ENCODE results near the gene BNC2. TPM values are rescaled to one million over a fixed set of nuclear protein-coding genes. Genes with fewer than 3 reads are reported as not detected.

BNC2 gene
- total RNA-seq, 1 experiment from 2014 or later = 11.7 TPM

DNA sequence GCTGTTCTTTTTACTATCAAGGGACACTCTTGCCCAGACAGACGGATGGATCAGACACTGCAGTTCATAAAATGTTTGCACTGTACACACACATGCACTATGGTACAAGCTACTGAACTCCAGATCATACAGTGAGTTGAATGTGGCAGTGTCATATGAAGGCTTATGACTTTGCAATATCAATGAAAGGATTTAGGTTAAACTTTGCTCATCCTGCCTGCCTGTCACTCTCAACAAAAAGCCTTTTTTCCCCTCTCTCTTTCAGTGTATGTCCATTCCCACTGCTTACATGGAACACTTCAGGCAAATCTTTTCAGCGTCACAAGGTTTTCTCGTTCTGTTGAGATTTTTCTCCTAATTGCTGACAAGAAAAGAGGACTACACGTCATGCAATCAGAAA lies 97.4 kb downstream of the BNC2 start:
- Histone ChIP-seq H3K9me3 (ENCODE audit: low read length) (no peaks in the 10 kb centered on the region), H3K4me1 (ENCODE audit: insufficient read depth, low read length) (no peaks in the 10 kb centered on the region), H3K36me3 (ENCODE audit: low read depth, low read length) (no peaks in the 10 kb centered on the region), H3F3A (ENCODE audit: low read length, unreplicated experiment) (no peaks in the 10 kb centered on the region), H3K4me2 (ENCODE audit: low read length) (no peak overlapping the region), H3K9ac (ENCODE audit: low read length) (no peak overlapping the region), H3K27me3 (ENCODE audit: low read length) (no peaks in the 10 kb centered on the region), H2AFZ (ENCODE audit: low read length) (no peak overlapping the region), H3K4me3 (ENCODE audit: low read length) (no peak overlapping the region), H3K9me2 (replicated peaks; ENCODE audit: low read length) (no peaks in the 10 kb centered on the region), H4K20me1 (ENCODE audit: low read length) (no peaks in the 10 kb centered on the region), H3K27ac (ENCODE audit: low read length) (no peak overlapping the region), H3K79me2 (ENCODE audit: low read length) (no peaks in the 10 kb centered on the region)
- POLR2A ChIA-PET (ENCODE audit: unreplicated experiment) = no interaction called here
- CTCF ChIA-PET = no interaction called here
- intact Hi-C loops (cut with micrococcal nuclease) = no loop called here
- no TSS peak for BruUV-seq (replicated peaks)
- TF ChIP-seq EZH2phosphoT487 (IDR thresholded peaks at IDR 0.05; ENCODE audit: borderline replicate concordance, low read length) (no peak), EZH2 (IDR thresholded peaks at IDR 0.05; ENCODE audit: low read length, unreplicated experiment) (no peak)
- TF ChIP-seq, protein P1, sequence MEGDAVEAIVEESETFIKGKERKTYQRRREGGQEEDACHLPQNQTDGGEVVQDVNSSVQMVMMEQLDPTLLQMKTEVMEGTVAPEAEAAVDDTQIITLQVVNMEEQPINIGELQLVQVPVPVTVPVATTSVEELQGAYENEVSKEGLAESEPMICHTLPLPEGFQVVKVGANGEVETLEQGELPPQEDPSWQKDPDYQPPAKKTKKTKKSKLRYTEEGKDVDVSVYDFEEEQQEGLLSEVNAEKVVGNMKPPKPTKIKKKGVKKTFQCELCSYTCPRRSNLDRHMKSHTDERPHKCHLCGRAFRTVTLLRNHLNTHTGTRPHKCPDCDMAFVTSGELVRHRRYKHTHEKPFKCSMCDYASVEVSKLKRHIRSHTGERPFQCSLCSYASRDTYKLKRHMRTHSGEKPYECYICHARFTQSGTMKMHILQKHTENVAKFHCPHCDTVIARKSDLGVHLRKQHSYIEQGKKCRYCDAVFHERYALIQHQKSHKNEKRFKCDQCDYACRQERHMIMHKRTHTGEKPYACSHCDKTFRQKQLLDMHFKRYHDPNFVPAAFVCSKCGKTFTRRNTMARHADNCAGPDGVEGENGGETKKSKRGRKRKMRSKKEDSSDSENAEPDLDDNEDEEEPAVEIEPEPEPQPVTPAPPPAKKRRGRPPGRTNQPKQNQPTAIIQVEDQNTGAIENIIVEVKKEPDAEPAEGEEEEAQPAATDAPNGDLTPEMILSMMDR (conservative IDR thresholded peaks at IDR 0.05; ENCODE audit: low read depth, low read length) = no peak
- ATAC-seq (no peak), DNase-seq (no peak)

DNA sequence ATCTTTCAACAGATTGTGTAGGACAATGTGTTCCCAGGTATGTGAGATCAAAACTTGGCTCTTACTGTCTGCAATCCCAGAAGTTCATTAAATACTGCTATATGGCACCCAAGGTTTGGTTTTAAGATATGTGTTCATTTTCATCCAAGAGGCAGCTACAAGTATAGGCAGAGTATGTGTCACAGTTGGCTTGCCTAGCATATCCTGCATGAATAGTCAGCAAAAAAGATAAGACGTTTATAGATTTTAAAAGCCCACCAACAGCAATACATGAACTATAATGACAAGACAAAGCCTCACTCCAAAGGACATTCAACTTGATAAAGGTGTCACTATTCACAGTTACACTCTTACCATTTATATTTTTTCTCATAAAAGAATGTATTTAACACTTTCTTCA lies 99.1 kb downstream of the BNC2 start:
- ATAC-seq (no peak), DNase-seq (no peak)
- CTCF ChIA-PET = no interaction called here

DNA sequence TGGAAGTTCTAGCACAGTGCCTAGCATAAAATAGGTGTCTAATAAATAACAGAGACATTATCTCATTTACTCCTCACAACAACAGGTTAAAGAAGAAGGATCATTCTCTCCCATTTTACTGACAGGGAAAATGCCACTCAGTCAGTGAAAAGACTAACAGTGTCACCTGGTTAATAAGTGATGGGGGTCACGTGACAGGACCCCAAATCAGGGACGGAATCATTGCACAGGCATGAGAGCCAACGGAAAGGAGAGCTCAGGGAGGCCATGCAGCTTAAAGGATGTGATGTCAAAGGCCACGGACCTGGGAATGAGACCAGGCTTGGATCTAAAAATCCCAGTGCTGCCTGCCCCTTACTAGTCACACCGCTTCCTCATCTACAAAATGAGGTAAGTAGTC lies 101.2 kb downstream of the BNC2 start:
- Histone ChIP-seq H3K9me2 (replicated peaks; ENCODE audit: low read length) (no peaks in the 10 kb centered on the region), H3K4me2 (ENCODE audit: low read length) (no peak overlapping the region), H3K4me3 (ENCODE audit: low read length) (no peak overlapping the region), H3K27ac (ENCODE audit: low read length) (no peak overlapping the region), H3K27me3 (ENCODE audit: low read length) (no peaks in the 10 kb centered on the region), H3K4me1 (ENCODE audit: insufficient read depth, low read length) (no peaks in the 10 kb centered on the region), H3K9ac (ENCODE audit: low read length) (no peak overlapping the region), H3K36me3 (ENCODE audit: low read depth, low read length) (no peaks in the 10 kb centered on the region), H3K9me3 (ENCODE audit: low read length) (no peaks in the 10 kb centered on the region), H3K79me2 (ENCODE audit: low read length) (no peaks in the 10 kb centered on the region), H2AFZ (ENCODE audit: low read length) (no peak overlapping the region), H4K20me1 (ENCODE audit: low read length) (no peaks in the 10 kb centered on the region), H3F3A (ENCODE audit: low read length, unreplicated experiment) (no peaks in the 10 kb centered on the region)
- ChIA-PET POLR2A (ENCODE audit: unreplicated experiment) (no interaction called here), CTCF (no interaction called here)
- TF ChIP-seq EZH2phosphoT487 (IDR thresholded peaks at IDR 0.05; ENCODE audit: borderline replicate concordance, low read length) = no peak
- TF ChIP-seq EZH2 (IDR thresholded peaks at IDR 0.05; ENCODE audit: low read length, unreplicated experiment) = no peak
- TF ChIP-seq, protein P1 (conservative IDR thresholded peaks at IDR 0.05; ENCODE audit: low read depth, low read length) = no peak
- ATAC-seq (no peak), DNase-seq (no peak)
- no TSS peak for BruUV-seq (replicated peaks)
- intact Hi-C loops (cut with micrococcal nuclease) = no loop called here

More for the DNA sequence above, 99.1 kb downstream of the BNC2 start:
- Histone ChIP-seq H2AFZ (ENCODE audit: low read length) (no peak overlapping the region), H3K9ac (ENCODE audit: low read length) (no peak overlapping the region), H3K9me3 (ENCODE audit: low read length) (no peaks in the 10 kb centered on the region), H3K4me1 (ENCODE audit: insufficient read depth, low read length) (no peaks in the 10 kb centered on the region), H3K9me2 (replicated peaks; ENCODE audit: low read length) (no peaks in the 10 kb centered on the region), H3K36me3 (ENCODE audit: low read depth, low read length) (no peaks in the 10 kb centered on the region), H3F3A (ENCODE audit: low read length, unreplicated experiment) (no peaks in the 10 kb centered on the region), H3K27ac (ENCODE audit: low read length) (no peak overlapping the region), H3K79me2 (ENCODE audit: low read length) (no peaks in the 10 kb centered on the region), H3K4me2 (ENCODE audit: low read length) (no peak overlapping the region), H3K27me3 (ENCODE audit: low read length) (no peaks in the 10 kb centered on the region), H4K20me1 (ENCODE audit: low read length) (no peaks in the 10 kb centered on the region), H3K4me3 (ENCODE audit: low read length) (no peak overlapping the region)
- intact Hi-C loops (cut with micrococcal nuclease) = no loop called here
- POLR2A ChIA-PET (ENCODE audit: unreplicated experiment) = no interaction called here
- BruUV-seq (replicated peaks) = no TSS peak
- TF ChIP-seq EZH2phosphoT487 (IDR thresholded peaks at IDR 0.05; ENCODE audit: borderline replicate concordance, low read length) (no peak), EZH2 (IDR thresholded peaks at IDR 0.05; ENCODE audit: low read length, unreplicated experiment) (no peak)
- TF ChIP-seq, protein P1 (conservative IDR thresholded peaks at IDR 0.05; ENCODE audit: low read depth, low read length) = no peak
